ENCODE results near the gene SVOPL. TPM values are rescaled to one million over a fixed set of nuclear protein-coding genes. Genes with fewer than 3 reads are reported as not detected.

The SVOPL gene
- total and polyA plus RNA-seq, 9 of the 15 experiments (the other 6 are each of a cell fraction or from before 2014, with no cell fraction given), result 0.13 to 0.42 (median 0.20) TPM; not detected in 6

DNA sequence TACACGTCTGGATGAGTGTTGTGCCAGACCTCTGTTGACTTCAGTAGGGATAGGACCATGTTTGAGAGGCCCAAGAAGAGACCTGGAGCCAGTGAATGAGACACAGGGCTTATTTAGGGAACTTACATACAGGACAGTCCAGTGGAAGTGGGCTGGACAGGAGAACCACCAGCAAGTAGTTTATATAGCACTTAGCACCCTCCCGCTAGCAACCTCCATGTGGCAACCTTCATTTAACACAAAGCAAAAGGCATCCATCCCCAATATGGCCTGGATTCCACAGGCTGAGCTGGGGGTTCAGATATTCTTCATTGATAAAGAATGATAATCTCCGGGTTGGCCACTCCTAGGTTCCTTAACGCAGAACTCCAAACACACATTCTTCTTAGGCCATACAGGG, 147.4 kb downstream of the SVOPL start:
- BruUV-seq (replicated peaks), result no TSS peak
- intact Hi-C loops (cut with micrococcal nuclease), result no loop called here
- Histone ChIP-seq H2AFZ (ENCODE audit: low read depth, low read length) (no peak overlapping the region), H3K4me2 (ENCODE audit: insufficient read depth, low read length) (no peak overlapping the region), H4K20me1 (replicated peaks; ENCODE audit: control insufficient read depth, insufficient read depth, low read length) (no peaks in the 10 kb centered on the region), H3K9ac (ENCODE audit: insufficient read depth in 1 of 2, low read depth in 2 of 2, low read length in 2 of 2) (no peak overlapping the region), H3K4me3 (no peak overlapping the region), H3K9me3 (replicated peaks; ENCODE audit: control insufficient read depth, insufficient read depth, low read depth, low read length) (peaks cover 26% of the 10 kb centered on the region), H3K4me1 (replicated peaks in 1 of 2; ENCODE audit: control insufficient read depth in 2 of 2, insufficient read depth in 2 of 2, low read length in 2 of 2) (no peaks in the 10 kb centered on the region), H3K9me1 (ENCODE audit: control insufficient read depth, insufficient read depth, low read length) (no peaks in the 10 kb centered on the region), H3K79me2 (ENCODE audit: control insufficient read depth, insufficient read depth, low read length) (no peaks in the 10 kb centered on the region), H3K27me3 (ENCODE audit: control insufficient read depth in 2 of 2, insufficient read depth in 2 of 2, low read length in 2 of 2) (no peaks in the 10 kb centered on the region), H3K36me3 (ENCODE audit: control insufficient read depth, insufficient read depth, low read length) (peaks cover 92% of the 10 kb centered on the region), H3K27ac (ENCODE audit: extremely low read depth, low read depth, low read length) (no peak overlapping the region)
- no peak for TF ChIP-seq ZSCAN29 (IDR thresholded peaks at IDR 0.05)
- no peak for TF ChIP-seq SAFB (IDR thresholded peaks at IDR 0.05; ENCODE audit: borderline replicate concordance, low read depth, low read length)
- no peak for TF ChIP-seq ASH1L (IDR thresholded peaks at IDR 0.05; ENCODE audit: borderline replicate concordance, low read depth, partially characterized antibody)
- no peak for TF ChIP-seq RBM22 (IDR thresholded peaks at IDR 0.05; ENCODE audit: low read depth, low read length, poor library complexity, severe bottlenecking)
- no peak for TF ChIP-seq ZNF184 (CRISPR knock-in tag; IDR thresholded peaks at IDR 0.05)
- no peak for TF ChIP-seq TRIM28 (IDR thresholded peaks at IDR 0.05)
- TF ChIP-seq RCOR1 (IDR thresholded peaks at IDR 0.05; ENCODE audit: borderline replicate concordance in 1 of 2, low read depth in 2 of 2, low read length in 2 of 2), result no peak
- TF ChIP-seq MCM3 (IDR thresholded peaks at IDR 0.05), result no peak
- TF ChIP-seq ZNF263 (CRISPR knock-in tag; IDR thresholded peaks at IDR 0.05; ENCODE audit: borderline replicate concordance), result no peak
- TF ChIP-seq, protein P1, sequence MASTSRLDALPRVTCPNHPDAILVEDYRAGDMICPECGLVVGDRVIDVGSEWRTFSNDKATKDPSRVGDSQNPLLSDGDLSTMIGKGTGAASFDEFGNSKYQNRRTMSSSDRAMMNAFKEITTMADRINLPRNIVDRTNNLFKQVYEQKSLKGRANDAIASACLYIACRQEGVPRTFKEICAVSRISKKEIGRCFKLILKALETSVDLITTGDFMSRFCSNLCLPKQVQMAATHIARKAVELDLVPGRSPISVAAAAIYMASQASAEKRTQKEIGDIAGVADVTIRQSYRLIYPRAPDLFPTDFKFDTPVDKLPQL (IDR thresholded peaks at IDR 0.05; ENCODE audit: extremely low read depth, insufficient read length), result no peak
- TF ChIP-seq, protein P2, sequence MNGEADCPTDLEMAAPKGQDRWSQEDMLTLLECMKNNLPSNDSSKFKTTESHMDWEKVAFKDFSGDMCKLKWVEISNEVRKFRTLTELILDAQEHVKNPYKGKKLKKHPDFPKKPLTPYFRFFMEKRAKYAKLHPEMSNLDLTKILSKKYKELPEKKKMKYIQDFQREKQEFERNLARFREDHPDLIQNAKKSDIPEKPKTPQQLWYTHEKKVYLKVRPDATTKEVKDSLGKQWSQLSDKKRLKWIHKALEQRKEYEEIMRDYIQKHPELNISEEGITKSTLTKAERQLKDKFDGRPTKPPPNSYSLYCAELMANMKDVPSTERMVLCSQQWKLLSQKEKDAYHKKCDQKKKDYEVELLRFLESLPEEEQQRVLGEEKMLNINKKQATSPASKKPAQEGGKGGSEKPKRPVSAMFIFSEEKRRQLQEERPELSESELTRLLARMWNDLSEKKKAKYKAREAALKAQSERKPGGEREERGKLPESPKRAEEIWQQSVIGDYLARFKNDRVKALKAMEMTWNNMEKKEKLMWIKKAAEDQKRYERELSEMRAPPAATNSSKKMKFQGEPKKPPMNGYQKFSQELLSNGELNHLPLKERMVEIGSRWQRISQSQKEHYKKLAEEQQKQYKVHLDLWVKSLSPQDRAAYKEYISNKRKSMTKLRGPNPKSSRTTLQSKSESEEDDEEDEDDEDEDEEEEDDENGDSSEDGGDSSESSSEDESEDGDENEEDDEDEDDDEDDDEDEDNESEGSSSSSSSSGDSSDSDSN (IDR thresholded peaks at IDR 0.05; ENCODE audit: borderline replicate concordance in 1 of 2, low read depth in 2 of 2, low read length in 2 of 2), result no peak
- ATAC-seq (no peak), DNase-seq (ENCODE audit: extremely low read depth in 1 of 4, low spot score in 3 of 4) (no peak), FAIRE-seq (no peak)
- in situ Hi-C loops (cut with MboI), result no loop called here
- 94% methylated on average over 4 of the region's 4 CpGs for WGBS (ENCODE audit: insufficient coverage, low coverage, missing lambda C conversion rate)
- CTCF ChIA-PET (ENCODE audit: low intra/inter-chr PET ratio), result no interaction called here
- POLR2A ChIA-PET, result interaction anchor here (0.5 to 0.6 kb wide), 2 partner anchors 26 to 51 kb away, joined by 3 read pairs; no protein-coding TSS in a partner anchor

Data from K562 (cell line).